H1 (cell line): ENCODE results near the gene ACBD6. TPM values are rescaled to one million over a fixed set of nuclear protein-coding genes. Genes with fewer than 3 reads are reported as not detected.

Experiments
- CTCF ChIA-PET: fragments of 300-600 bp; sonication (Branson Sonifier 250); formaldehyde crosslinking; loops from one replicate; lab custom pipeline; 2021; ENCODE audit not compliant: partially characterized antibody; lab: Charles Lee
- POLR2A ChIA-PET: fragments of 300-600 bp; sonication (Branson Sonifier 250); formaldehyde crosslinking; loops from one replicate; lab custom pipeline; 2021; ENCODE audit warnings: inconsistent platforms; ENCODE audit not compliant: partially characterized antibody; lab: Charles Lee
- DNase-seq, 2 experiments: peaks; one replicate each; pipeline versions ENCODE4 v3.0.0 to v3.0.0-alpha.2; 2010 to 2022; ENCODE audit warnings: low spot score in 2 of 2, low read depth in 1 of 2, mixed read lengths in 1 of 2
- FAIRE-seq: peaks from 2 replicates; lab custom pipeline; 2011; peaks lifted over from hg19 to GRCh38; lab: Jason Lieb, UNC
- H2AFZ ChIP-seq: 2 replicates; pipeline ENCODE4 v1.8.1; 2012; ENCODE audit warnings: low read length, inconsistent platforms
- H2AK5ac ChIP-seq: 2 replicates; pipeline ENCODE4 v1.6.1; 2013; ENCODE audit warnings: low read depth, low read length
- H2BK120ac ChIP-seq: replicated peaks from 2 replicates; pipeline ENCODE3; 2013; ENCODE audit warnings: low read depth, low read length, inconsistent platforms
- H2BK12ac ChIP-seq: 2 replicates; pipeline ENCODE4 v1.6.1; 2013; ENCODE audit warnings: low read depth, low read length
- H2BK15ac ChIP-seq: 2 replicates; pipeline ENCODE4 v1.6.1; 2013; ENCODE audit warnings: low read length
- H2BK20ac ChIP-seq: 2 replicates; pipeline ENCODE4 v1.6.1; 2013; ENCODE audit warnings: low read length
- H2BK5ac ChIP-seq: 2 replicates; pipeline ENCODE4 v1.6.1; 2013; ENCODE audit warnings: low read depth, low read length
- H3K14ac ChIP-seq: 2 replicates; pipeline ENCODE4 v1.6.1; 2013; ENCODE audit warnings: inconsistent platforms; ENCODE audit not compliant: insufficient read length
- H3K18ac ChIP-seq: 2 replicates; pipeline ENCODE4 v1.6.1; 2013; ENCODE audit warnings: low read length; ENCODE audit errors: extremely low read depth
- H3K23ac ChIP-seq: 2 replicates; pipeline ENCODE4 v1.6.1; 2013; ENCODE audit warnings: inconsistent platforms; ENCODE audit not compliant: insufficient read length
- H3K23me2 ChIP-seq: 2 replicates; pipeline ENCODE4 v1.6.1; 2013; ENCODE audit warnings: low read depth, low read length
- H3K27ac ChIP-seq: 2 replicates; pipeline ENCODE4 v1.6.1; 2011; ENCODE audit warnings: low read depth, low read length, inconsistent platforms
- H3K27me3 ChIP-seq, 4 experiments: replicated peaks in 1 of 4; 1 replicate in 1 of 4; 2 replicates in 3 of 4; pipeline versions ENCODE4 v1.6.1 to v1.8.1; 2011 to 2013; ENCODE audit warnings: low read length in 3 of 4, mild to moderate bottlenecking in 3 of 4, inconsistent platforms in 2 of 4, mixed read lengths in 2 of 4, moderate library complexity in 1 of 4; ENCODE audit not compliant: control insufficient read depth in 3 of 4, insufficient read depth in 3 of 4; ENCODE audit errors: extremely low read depth in 1 of 4
- H3K36me3 ChIP-seq, 4 experiments: 2 replicates each; pipeline versions ENCODE4 v1.6.1 to v1.8.1; 2011 to 2013; ENCODE audit warnings: mild to moderate bottlenecking in 4 of 4, low read length in 3 of 4, moderate library complexity in 2 of 4, control low read depth in 1 of 4, inconsistent platforms in 1 of 4; ENCODE audit not compliant: insufficient read depth in 4 of 4, control insufficient read depth in 2 of 4
- H3K4ac ChIP-seq: replicated peaks from 2 replicates; pipeline ENCODE3; 2013; ENCODE audit warnings: low read length, low read depth, mixed read lengths, inconsistent platforms; ENCODE audit not compliant: insufficient read length
- H3K4me1 ChIP-seq, 4 experiments: replicated peaks in 1 of 4; 1 replicate in 1 of 4; 2 replicates in 3 of 4; pipeline versions ENCODE4 v1.6.1 to v1.8.1; 2011 to 2013; ENCODE audit warnings: low read length in 3 of 4, inconsistent platforms in 2 of 4, mixed read lengths in 1 of 4; ENCODE audit not compliant: insufficient read depth in 4 of 4, control insufficient read depth in 3 of 4
- H3K4me2 ChIP-seq, 2 experiments: 2 replicates each; pipeline versions ENCODE4 v1.6.1 to v1.8.1; 2011 to 2013; ENCODE audit warnings: low read depth in 2 of 2, low read length in 2 of 2, control low read depth in 1 of 2, inconsistent platforms in 1 of 2, mild to moderate bottlenecking in 1 of 2; ENCODE audit not compliant: insufficient read depth in 1 of 2
- H3K4me3 ChIP-seq, 4 experiments: fragments of 200-600, 300-600 bp in 1 of 4; sonication (generic), shearing (Covaris generic), sonication (Bioruptor Twin) in 1 of 4; 2 replicates each; pipeline versions ENCODE4 v1.5.1 to v1.8.1; 2011 to 2016; ENCODE audit warnings: low read length in 4 of 4, low read depth in 3 of 4, control low read depth in 2 of 4, inconsistent platforms in 2 of 4, mild to moderate bottlenecking in 2 of 4, mixed read lengths in 1 of 4, moderate library complexity in 1 of 4; ENCODE audit not compliant: insufficient read depth in 2 of 4; ENCODE audit errors: extremely low read depth in 1 of 4
- H3K56ac ChIP-seq: replicated peaks from 2 replicates; pipeline ENCODE3; 2013; ENCODE audit warnings: low read depth, mild to moderate bottlenecking, mixed read lengths, low read length, inconsistent platforms; ENCODE audit not compliant: insufficient read length
- H3K79me1 ChIP-seq: 2 replicates; pipeline ENCODE4 v1.6.1; 2013; ENCODE audit warnings: low read depth, low read length, control low read depth
- H3K79me2 ChIP-seq, 2 experiments: 2 replicates each; pipeline versions ENCODE4 v1.6.1 to v1.8.1; 2012 to 2013; ENCODE audit warnings: low read length in 2 of 2, mild to moderate bottlenecking in 2 of 2, inconsistent platforms in 1 of 2; ENCODE audit not compliant: insufficient read depth in 2 of 2, control insufficient read depth in 1 of 2
- H3K9ac ChIP-seq, 4 experiments: replicated peaks in 1 of 4; 1 replicate in 1 of 4; 2 replicates in 3 of 4; pipeline versions ENCODE4 v1.6.1 to v1.8.1; 2011 to 2013; ENCODE audit warnings: low read depth in 3 of 4, low read length in 3 of 4, control low read depth in 2 of 4, mild to moderate bottlenecking in 2 of 4, moderate library complexity in 2 of 4, inconsistent platforms in 1 of 4; ENCODE audit errors: extremely low read depth in 1 of 4
- H3K9me3 ChIP-seq, 2 experiments: 2 replicates each; pipeline versions ENCODE4 v1.6.1 to v1.8.1; 2012 to 2013; ENCODE audit warnings: mild to moderate bottlenecking in 2 of 2, moderate library complexity in 2 of 2, control low read depth in 1 of 2, inconsistent platforms in 1 of 2, low read depth in 1 of 2, low read length in 1 of 2, mixed read lengths in 1 of 2; ENCODE audit not compliant: insufficient read depth in 2 of 2
- H4K20me1 ChIP-seq, 2 experiments: replicated peaks in 1 of 2; 2 replicates each; pipeline versions ENCODE3 to v1.8.1; 2011 to 2013; ENCODE audit warnings: inconsistent platforms in 2 of 2, low read length in 2 of 2, mild to moderate bottlenecking in 1 of 2; ENCODE audit not compliant: insufficient read depth in 2 of 2, control insufficient read depth in 1 of 2
- H4K5ac ChIP-seq: 2 replicates; pipeline ENCODE4 v1.6.1; 2013; ENCODE audit warnings: low read length, low read depth, mixed read lengths, inconsistent platforms; ENCODE audit not compliant: insufficient read length
- H4K8ac ChIP-seq: 2 replicates; pipeline ENCODE4 v1.8.0; 2013; ENCODE audit warnings: mild to moderate bottlenecking, moderate library complexity, low read length, inconsistent platforms; ENCODE audit not compliant: insufficient read depth; ENCODE audit errors: extremely low read depth
- H4K91ac ChIP-seq: replicated peaks from 2 replicates; pipeline ENCODE3; 2013; ENCODE audit warnings: low read length, mixed read lengths, inconsistent platforms; ENCODE audit not compliant: insufficient read length
- E2F6 ChIP-seq: IDR thresholded peaks from 2 replicates; pipeline ENCODE4 v1.6.1; 2012; ENCODE audit warnings: inconsistent platforms
- EGR1 ChIP-seq: IDR thresholded peaks from 2 replicates; pipeline ENCODE4 v1.6.1; 2011; ENCODE audit warnings: low read depth, low read length, borderline replicate concordance
- EP300 ChIP-seq, 2 experiments: IDR thresholded peaks; 1 replicate in 1 of 2; 2 replicates in 1 of 2; pipeline ENCODE4 v1.6.1; 2011 to 2012; ENCODE audit warnings: low read depth in 2 of 2, low read length in 2 of 2, mild to moderate bottlenecking in 2 of 2, borderline replicate concordance in 1 of 2, inconsistent platforms in 1 of 2, moderate library complexity in 1 of 2
- GABPA ChIP-seq: IDR thresholded peaks from 2 replicates; pipeline ENCODE4 v1.6.1; 2011; ENCODE audit warnings: mild to moderate bottlenecking, low read length, moderate library complexity, borderline replicate concordance; ENCODE audit not compliant: insufficient read depth
- GTF2F1 ChIP-seq: IDR thresholded peaks from 2 replicates; pipeline ENCODE4 v1.6.1; 2012; ENCODE audit warnings: low read depth, low read length, improper control_type of control experiment, borderline replicate concordance
- HDAC6 ChIP-seq: IDR thresholded peaks from one replicate; pipeline ENCODE4 v1.7.1; 2012; ENCODE audit warnings: low read depth, mild to moderate bottlenecking, inconsistent platforms, low read length, moderate library complexity
- JUN ChIP-seq: IDR thresholded peaks from 2 replicates; pipeline ENCODE4 v1.6.1; 2011; ENCODE audit warnings: low read depth, mild to moderate bottlenecking, improper control_type of control experiment, low read length
- POLR2A ChIP-seq, 2 experiments: IDR thresholded peaks; 1 replicate in 1 of 2; 2 replicates in 1 of 2; pipeline ENCODE4 v1.6.1; 2011; ENCODE audit warnings: low read depth in 2 of 2, low read length in 2 of 2, mild to moderate bottlenecking in 2 of 2; ENCODE audit errors: control extremely low read depth in 1 of 2
- RXRA ChIP-seq: IDR thresholded peaks from 2 replicates; pipeline ENCODE4 v1.6.1; 2011; ENCODE audit warnings: low read depth, mild to moderate bottlenecking, low read length, moderate library complexity; ENCODE audit not compliant: insufficient read depth
- SAP30 ChIP-seq: fragments of 300-600 bp; sonication (generic); IDR thresholded peaks from 2 replicates; pipeline ENCODE4 v1.7.1; 2012; ENCODE audit warnings: low read length, moderate library complexity, mild to moderate bottlenecking, inconsistent platforms; ENCODE audit not compliant: insufficient read depth, insufficient replicate concordance
- SIRT6 ChIP-seq: IDR thresholded peaks from one replicate; pipeline ENCODE4 v1.7.1; 2012; ENCODE audit warnings: low read length, inconsistent platforms
- TAF7 ChIP-seq: optimal IDR thresholded peaks from 2 replicates; pipeline ENCODE3; 2011; ENCODE audit warnings: low read depth, mild to moderate bottlenecking, inconsistent platforms, low read length, moderate library complexity, borderline replicate concordance
- YY1 ChIP-seq: IDR thresholded peaks from 2 replicates; pipeline ENCODE4 v1.6.1; 2011; ENCODE audit warnings: low read depth, mild to moderate bottlenecking, low read length
- ZNF274 ChIP-seq: IDR thresholded peaks from 2 replicates; pipeline ENCODE4 v1.7.0; 2012; ENCODE audit warnings: low read length, borderline replicate concordance; ENCODE audit errors: extremely low read depth
- WGBS, 2 experiments: shearing (Covaris generic) in 1 of 2; methylation state at CpG; one replicate each; pipeline versions ENCODE4 v1.1.6 to v1.1.7; 2013 to 2015; ENCODE audit warnings: low lambda C conversion rate in 2 of 2, mixed read lengths in 2 of 2, inconsistent platforms in 1 of 2, low coverage in 1 of 2, missing lambda C conversion rate in 1 of 2; ENCODE audit not compliant: insufficient replicate concordance in 2 of 2, insufficient coverage in 1 of 2, insufficient read length in 1 of 2; ENCODE audit errors: extremely low coverage in 1 of 2, missing lambda C conversion rate in 1 of 2; 5-methylcytosine and 5-hydroxymethylcytosine counted together
- polyA plus RNA-seq, 7 experiments: library from polyadenylated mRNA; depleted of rRNA in 3 of 7; stranded (reverse) in 5 of 7; unstranded in 2 of 7; fragments of >200 nt in 5 of 7; fragments of 200-250 nt in 2 of 7; gene quantifications; 1 replicate in 5 of 7; 2 replicates in 1 of 7; 4 replicates in 1 of 7; pipeline versions ENCODE4 v1.2.1 to v1.2.3, GENCODE V29; 2011 to 2013; ENCODE audit warnings: missing spikeins in 2 of 7, mixed read lengths in 2 of 7
- total RNA-seq: library from RNA; stranded (reverse); fragmentation: NEBNext Ultra II Directional; extraction: Animal tissue kit (Norgen Biotek cat#: 25700); gene quantifications from 2 replicates; pipeline ENCODE4 v1.2.1, GENCODE V29; 2021

Gene ACBD6
- total and polyA plus RNA-seq, 2 of the 8 experiments (the other 6 are each of a cell fraction or from before 2014, with no cell fraction given) = 52.0 to 67.7 TPM

GRCh38 chr1:180327089-180327488 is 175.3 kb downstream of the ACBD6 start:
- Histone ChIP-seq H3K4ac (no peak overlapping the region), H3K4me1 (no peaks in the 10 kb centered on the region), H3K14ac (no peak overlapping the region), H3K79me2 (no peaks in the 10 kb centered on the region), H3K56ac (no peak overlapping the region), H3K9me3 (peaks cover 0 to 2% of the 10 kb centered on the region in 2 experiments; a peak in 2 of 4 replicates), H4K91ac (no peak overlapping the region), H3K18ac (no peak overlapping the region), H4K8ac (no peak overlapping the region; the same call in 1 of the 2 replicates), H2BK5ac (no peak overlapping the region; the same call in 1 of the 2 replicates), H2AK5ac (no peak overlapping the region; the same call in 1 of the 2 replicates), H3K27ac (no peak overlapping the region), H3K23me2 (no peaks in the 10 kb centered on the region), H3K36me3 (no peaks in the 10 kb centered on the region), H2BK15ac (no peak overlapping the region), H3K4me2 (no peak overlapping the region), H3K4me3 (no peak overlapping the region), H3K9ac (no peak overlapping the region), H2BK12ac (no peak overlapping the region), H2BK120ac (no peak overlapping the region), H2AFZ (no peak overlapping the region), H4K5ac (no peak overlapping the region), H2BK20ac (no peak overlapping the region), H4K20me1 (no peaks in the 10 kb centered on the region), H3K23ac (no peak overlapping the region), H3K27me3 (no peaks in the 10 kb centered on the region), H3K79me1 (no peaks in the 10 kb centered on the region)
- ChIA-PET CTCF (no interaction called here), POLR2A (no interaction called here)
- FAIRE-seq (no peak), DNase-seq (no peak)
- 91% methylated on average over 6 of the region's 6 CpGs; no CpG with 5 or more reads in 1 of the 2 experiments for WGBS, 2 experiments
- TF ChIP-seq GABPA = no peak
- no peak for TF ChIP-seq EGR1
- TF ChIP-seq RXRA = no peak
- TF ChIP-seq HDAC6 = no peak
- TF ChIP-seq GTF2F1 = no peak
- TF ChIP-seq TAF7 = no peak
- TF ChIP-seq EP300 (IDR thresholded peaks at IDR 0.05; ENCODE audit: borderline replicate concordance in 1 of 2, low read depth in 2 of 2, low read length in 2 of 2) = no peak
- no peak for TF ChIP-seq POLR2A (IDR thresholded peaks at IDR 0.05; ENCODE audit: control extremely low read depth in 1 of 2, low read depth in 2 of 2, low read length in 2 of 2)
- no peak for TF ChIP-seq SIRT6
- TF ChIP-seq E2F6 = no peak
- TF ChIP-seq SAP30 = no peak
- TF ChIP-seq JUN = no peak
- TF ChIP-seq ZNF274 = no peak
- TF ChIP-seq YY1 = no peak
